ENCODE measurements around the gene PTGIS.

The PTGIS gene

GRCh38 chr20:49539481-49540231 is 28.3 kb downstream of the PTGIS start:
- DNase-seq (ENCODE audit: insufficient read length, low spot score) (no peak), FAIRE-seq (peak; percentile 51)

DNA sequence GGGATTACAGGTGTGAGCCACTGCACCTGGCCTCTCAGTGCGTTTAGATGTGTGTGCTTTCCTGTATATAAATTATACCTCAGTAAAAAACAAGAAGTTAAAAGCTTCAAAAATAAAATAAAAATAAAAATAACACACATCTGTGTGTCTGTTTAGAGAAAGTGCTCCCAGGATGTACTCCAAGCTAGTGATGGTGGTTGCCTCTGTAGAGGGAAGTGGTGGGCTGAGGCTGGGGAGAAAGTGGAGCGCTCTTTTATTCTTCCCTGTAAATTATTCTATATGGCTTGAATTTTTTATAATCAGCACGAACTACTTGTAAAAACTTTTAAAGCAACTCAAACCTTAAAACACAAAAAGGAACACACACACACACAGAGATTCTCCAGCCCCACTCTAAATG is 29.0 kb downstream of the PTGIS start:
- no peak for DNase-seq (ENCODE audit: insufficient read length, low spot score)
- FAIRE-seq, result no peak

DNA sequence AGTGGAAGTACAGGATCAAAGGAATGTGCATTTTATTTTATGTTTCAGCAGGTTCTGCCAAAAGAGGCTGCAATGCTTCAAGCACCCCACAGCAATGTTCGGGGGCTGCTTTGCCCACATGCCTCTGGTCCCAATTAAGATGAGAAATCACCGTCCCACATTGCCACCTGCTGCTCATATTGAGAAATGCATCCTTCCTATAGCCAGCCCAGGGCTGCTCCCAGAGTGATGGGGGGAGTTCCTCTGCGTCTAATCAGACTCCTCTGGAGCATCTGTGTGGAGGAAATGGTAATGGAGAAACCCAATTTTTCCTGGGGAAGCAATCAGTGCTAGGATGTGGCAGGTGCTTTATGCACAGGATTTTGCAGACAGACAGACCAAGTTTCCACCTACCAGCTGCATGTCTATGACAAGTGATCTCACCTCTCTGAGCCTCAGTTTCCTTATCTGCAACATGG is 33.7 kb downstream of the PTGIS start:
- FAIRE-seq, result peak; percentile 91

GRCh38 chr20:49532285-49532946 is 35.5 kb downstream of the PTGIS start:
- DNase-seq (ENCODE audit: insufficient read length, low spot score) (no peak), FAIRE-seq (no peak)

More for the DNA sequence above, 33.7 kb downstream of the PTGIS start:
- peak; percentile 93 for DNase-seq (ENCODE audit: insufficient read length, low spot score)

- no peak for DNase-seq (ENCODE audit: insufficient read length, low spot score)
- FAIRE-seq, result peak; percentile 91
These were observed 38.5 kb downstream of the PTGIS start for GRCh38 chr20:49529470-49529869.

DNA sequence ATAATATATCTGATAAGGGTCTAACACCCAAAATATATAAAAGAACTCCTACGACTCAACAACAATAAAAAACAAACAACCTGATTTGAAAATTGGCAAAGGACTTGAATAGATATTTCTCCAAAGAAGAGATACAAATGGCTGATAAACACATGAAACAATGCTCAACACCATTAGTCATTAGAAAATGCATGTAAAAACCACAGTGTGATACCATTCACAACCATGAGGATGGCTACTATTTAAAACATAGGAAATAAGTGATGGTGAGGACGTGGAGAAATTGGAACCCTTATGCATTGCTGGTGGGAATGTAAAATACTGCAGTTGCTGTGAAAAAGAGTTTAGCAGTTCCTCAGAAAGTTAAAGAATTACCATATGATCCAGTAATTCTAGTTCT is 41.4 kb downstream of the PTGIS start:
- FAIRE-seq (no peak), DNase-seq (ENCODE audit: insufficient read length, low spot score) (no peak)

GRCh38 chr20:49526056-49526455 is 41.9 kb downstream of the PTGIS start:
- no peak for DNase-seq (ENCODE audit: insufficient read length, low spot score)
- FAIRE-seq, result no peak

DNA sequence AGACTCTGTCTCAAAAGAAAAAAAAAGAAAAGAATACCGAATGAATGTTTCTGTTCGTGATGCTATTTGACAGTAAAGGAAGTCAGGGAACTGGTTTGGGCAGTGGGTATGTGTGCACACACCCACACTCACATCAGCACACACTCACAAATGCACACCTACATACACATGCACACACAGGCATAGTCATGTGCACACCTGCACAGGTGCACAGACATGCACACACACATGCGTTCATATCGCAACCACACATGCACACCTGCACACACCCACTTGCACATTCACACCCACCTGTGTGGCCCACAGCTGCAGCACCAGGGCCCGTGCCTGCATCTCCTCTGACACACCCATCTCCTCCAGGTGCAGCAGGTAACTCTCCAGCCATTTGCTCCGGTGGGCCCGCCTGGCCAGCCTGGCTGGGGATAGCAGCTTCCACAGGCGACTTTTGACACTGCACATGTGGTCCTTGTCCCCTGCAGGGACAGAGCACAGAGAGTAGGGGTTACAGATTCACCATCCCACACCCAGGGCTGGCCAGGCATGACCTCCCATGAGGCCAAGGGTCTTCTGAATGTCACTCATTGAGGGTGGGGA is 44.1 kb downstream of the PTGIS start:
- FAIRE-seq (peak; percentile 98), DNase-seq (ENCODE audit: insufficient read length, low spot score) (no peak)

DNA sequence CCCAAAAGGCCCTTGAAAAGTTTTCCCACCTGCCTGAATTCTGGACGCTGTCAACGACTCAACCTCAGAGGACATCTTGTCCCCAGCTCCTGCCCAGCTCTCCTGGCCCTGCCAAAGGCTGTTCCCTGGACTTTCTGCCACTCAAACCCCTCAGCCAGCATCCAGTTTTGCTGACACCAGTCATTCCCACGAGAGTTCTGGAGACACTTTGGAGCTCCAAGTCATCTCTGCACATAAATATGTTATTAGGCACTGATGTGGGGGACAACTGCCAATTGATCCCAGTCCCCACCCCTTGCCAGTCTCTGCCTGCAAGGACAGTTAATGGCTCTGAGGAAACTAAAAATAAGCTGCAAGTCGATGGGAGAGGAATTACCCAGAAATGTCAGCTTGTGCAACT is 46.6 kb downstream of the PTGIS start:
- DNase-seq (ENCODE audit: insufficient read length, low spot score) (no peak), FAIRE-seq (no peak)

GRCh38 chr20:49519777-49520359 is 48.1 kb downstream of the PTGIS start:
- no peak for FAIRE-seq
- DNase-seq (ENCODE audit: insufficient read length, low spot score), result no peak

DNA sequence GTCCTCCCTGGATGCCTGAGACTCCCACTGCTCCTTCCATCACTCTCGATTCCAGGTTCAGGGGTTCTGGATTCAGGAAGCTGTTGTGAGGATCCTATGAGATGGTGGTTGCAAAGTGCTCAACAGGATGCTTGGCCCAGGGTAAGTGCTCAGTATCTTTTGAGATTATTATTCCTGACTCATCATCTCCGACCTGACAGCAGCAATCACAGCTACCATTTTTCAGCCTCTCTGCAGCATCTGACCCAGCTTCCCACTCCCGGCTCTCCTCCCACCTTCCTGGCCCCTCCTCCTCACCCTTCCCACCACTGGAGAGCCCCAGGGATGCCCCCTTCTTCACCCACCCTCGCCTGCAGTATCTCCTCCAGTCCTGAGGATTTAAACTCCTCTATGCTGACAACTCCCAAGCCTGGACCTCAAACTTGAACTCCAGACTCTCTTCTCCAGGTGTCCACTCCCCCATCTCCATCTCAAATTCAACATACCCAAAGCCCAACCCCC is 48.7 kb downstream of the PTGIS start:
- peak; percentile 42 for FAIRE-seq
- DNase-seq (ENCODE audit: insufficient read length, low spot score), result no peak

DNA sequence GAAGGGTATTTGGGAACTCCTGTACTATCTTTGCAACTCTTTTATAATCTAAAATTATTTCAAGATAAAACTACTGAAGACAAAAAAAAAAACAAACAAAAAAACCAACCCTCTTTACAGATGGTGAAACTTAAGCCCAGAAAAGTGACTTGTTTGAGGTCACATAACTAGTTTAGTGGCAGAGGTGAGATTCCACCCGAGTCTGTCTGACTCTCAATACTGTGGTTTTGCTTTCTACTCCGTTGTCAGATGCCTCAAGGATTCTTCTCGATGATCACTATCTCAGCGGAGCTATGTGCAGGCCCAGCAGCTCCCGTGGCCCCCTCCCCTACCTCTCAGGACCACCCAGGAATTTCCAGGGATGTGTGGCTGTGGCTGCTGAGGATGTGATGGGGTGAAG is 49.4 kb downstream of the PTGIS start:
- FAIRE-seq (peak; percentile 94), DNase-seq (ENCODE audit: insufficient read length, low spot score) (no peak)

- FAIRE-seq, result peak; percentile 94
These were observed 50.2 kb downstream of the PTGIS start for GRCh38 chr20:49517805-49518100.

DNA sequence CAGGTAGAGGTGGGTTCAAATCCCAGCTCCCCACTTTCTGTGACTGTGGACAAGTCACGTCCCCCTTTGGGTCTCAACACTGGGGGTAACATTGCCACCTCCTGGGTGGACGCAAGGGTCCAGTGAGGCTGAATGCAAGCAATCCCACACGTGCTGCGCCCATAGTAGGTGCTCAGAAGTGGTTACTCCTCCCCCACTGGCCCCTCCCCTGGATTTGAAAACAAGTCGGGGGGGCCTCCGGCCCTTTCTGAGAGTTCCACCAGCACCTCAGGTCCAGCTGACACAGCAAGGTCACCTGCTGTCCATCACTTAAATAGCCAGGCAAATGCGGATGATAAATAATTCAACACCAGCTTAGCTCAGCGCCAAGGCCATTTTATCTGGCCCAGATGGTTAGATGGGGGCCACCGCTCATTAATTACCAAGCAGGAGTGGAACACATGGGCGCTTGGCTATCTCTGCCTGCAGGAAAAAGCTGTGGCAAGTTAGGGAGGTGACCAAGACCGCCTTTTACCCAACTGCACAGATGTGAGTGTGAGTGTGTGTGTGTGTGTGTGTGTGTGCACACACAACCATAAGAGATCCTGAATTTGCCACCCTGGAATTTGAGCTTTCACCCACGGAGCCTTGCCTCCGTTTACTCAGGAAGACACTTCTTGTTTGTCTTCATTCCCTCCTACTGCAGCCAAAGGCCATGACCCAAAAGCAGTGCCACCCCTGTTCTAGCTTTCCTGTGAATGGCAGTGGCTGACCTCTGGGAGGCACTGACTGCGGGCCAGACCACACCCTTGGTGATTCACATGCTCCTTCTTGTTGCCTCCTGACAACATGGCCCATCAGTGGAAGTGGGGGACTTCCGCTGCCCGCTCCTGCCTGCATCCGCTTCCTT is 50.8 kb downstream of the PTGIS start:
- DNase-seq (ENCODE audit: insufficient read length, low spot score) (no peak), FAIRE-seq (no peak)

More at GRCh38 chr20:49517805-49518100, 50.2 kb downstream of the PTGIS start:
- DNase-seq (ENCODE audit: insufficient read length, low spot score), result no peak

DNA sequence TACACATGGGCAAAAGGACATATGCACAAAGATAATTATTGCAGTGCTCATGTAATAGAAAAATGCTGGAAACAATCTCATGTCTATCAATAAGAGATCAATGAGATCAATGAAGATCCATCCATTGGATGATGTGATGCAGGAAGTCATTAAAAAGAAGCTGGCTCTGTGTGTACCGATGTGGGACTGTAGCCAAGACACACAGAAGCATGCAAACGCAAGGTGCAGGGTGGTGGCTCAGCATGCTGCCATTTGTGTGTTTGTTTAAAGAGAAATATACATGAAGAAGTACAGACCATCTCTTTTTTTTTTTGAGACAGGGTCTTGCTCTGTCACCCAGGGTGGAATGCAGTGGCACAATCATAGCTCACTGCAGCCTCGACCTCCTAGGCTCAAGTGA is 52.4 kb downstream of the PTGIS start:
- DNase-seq (ENCODE audit: insufficient read length, low spot score), result no peak
- no peak for FAIRE-seq

- DNase-seq (ENCODE audit: insufficient read length, low spot score), result no peak
These were observed 54.4 kb downstream of the PTGIS start for GRCh38 chr20:49513517-49513916.

GRCh38 chr20:49513009-49513408 is 54.9 kb downstream of the PTGIS start:
- DNase-seq (ENCODE audit: insufficient read length, low spot score), result no peak
- peak; percentile 96 for FAIRE-seq

More at GRCh38 chr20:49513517-49513916, 54.4 kb downstream of the PTGIS start:
- FAIRE-seq, result no peak

DNA sequence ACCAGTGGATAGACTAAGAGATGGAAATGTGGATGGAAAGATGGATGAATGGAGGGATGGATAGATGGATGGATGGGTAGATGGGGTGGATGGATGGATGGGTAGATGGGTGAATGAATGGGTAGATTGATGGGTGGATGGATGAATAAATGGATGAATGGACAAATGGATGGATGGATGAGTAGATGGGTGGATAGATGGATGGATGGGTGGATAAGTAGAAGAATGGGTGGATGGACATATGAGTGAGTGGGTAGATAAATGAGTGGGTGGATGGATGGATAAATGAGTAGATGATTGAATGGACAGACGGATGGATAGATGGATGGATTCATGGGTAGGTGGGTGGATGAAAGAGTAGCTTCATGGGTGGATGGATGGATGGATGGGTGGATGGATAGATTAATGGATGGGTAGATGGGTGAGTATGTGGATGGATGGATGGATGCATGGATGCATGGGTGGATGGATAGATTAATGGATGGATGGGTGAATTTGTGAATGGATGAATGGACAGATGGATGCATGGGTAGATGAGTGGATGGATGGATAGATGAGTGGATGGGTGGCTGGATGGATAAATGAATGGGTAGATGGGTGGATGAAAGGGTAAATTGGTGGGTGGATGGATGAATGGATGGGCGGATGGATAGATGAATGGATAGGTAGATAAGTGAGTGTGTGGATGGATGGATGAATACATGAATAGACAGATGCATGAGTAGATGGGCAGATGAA is 56.0 kb downstream of the PTGIS start:
- no peak for DNase-seq (ENCODE audit: insufficient read length, low spot score)
- peak; percentile 98 for FAIRE-seq

DNA sequence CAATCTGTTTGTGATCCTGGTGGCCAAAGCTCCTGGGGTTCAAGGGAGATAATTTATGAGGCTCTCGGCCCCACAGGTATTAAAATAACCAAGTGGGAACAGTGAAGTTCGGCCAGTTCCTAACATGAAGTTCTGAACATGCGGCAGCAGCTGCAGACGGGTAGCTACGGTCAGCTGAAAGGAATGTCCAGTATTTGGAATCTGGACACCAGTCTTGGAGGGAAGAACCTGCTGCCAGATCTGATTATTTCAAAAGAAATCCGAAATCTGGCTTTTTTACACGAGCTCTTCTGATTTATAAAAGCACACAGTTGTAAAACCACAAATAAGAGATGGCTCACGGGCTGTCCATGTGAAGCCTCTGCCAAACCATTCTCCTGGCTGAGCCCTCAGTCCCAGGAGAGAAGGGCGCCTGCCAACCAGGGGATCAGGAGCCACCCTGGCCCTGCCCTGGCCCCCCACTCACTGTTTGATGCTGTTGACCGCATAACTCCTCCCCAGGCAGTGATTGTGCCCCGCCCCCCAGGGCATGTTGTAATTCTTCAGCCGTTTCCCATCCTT is 57.3 kb downstream of the PTGIS start:
- peak; percentile 87 for DNase-seq (ENCODE audit: insufficient read length, low spot score)
- peak; percentile 95 for FAIRE-seq
